Spleen (tissue), 11 donors: Measurements from ENCODE around the gene DTWD2. TPM values are rescaled to one million over a fixed set of nuclear protein-coding genes. Genes with fewer than 3 reads are reported as not detected.

Experiments
- DNase-seq: peaks from one replicate; pipeline ENCODE4 v3.0.0-alpha.2; 2020
- H3K27ac ChIP-seq, 8 donors: fragments of 200-600 bp; sonication (generic) in 7 of 8; 1 replicate in 4 of 8; 2 replicates in 4 of 8; pipeline versions ENCODE4 v1.5.0 to v1.8.0; 2016 to 2021; ENCODE audit warnings: inconsistent platforms in 4 of 8, mild to moderate bottlenecking in 4 of 8, moderate library complexity in 1 of 8
- H3K27me3 ChIP-seq, 7 donors: fragments of 200-600 bp; sonication (generic) in 6 of 7; replicated peaks in 1 of 7; 1 replicate in 4 of 7; 2 replicates in 3 of 7; pipeline versions ENCODE4 v1.5.0 to v1.8.0; 2016 to 2021; ENCODE audit warnings: inconsistent platforms in 3 of 7, mild to moderate bottlenecking in 1 of 7
- H3K36me3 ChIP-seq, 6 donors: fragments of 200-600 bp; sonication (generic) in 5 of 6; 1 replicate in 4 of 6; 2 replicates in 2 of 6; pipeline versions ENCODE4 v1.5.0 to v1.8.0; 2016 to 2021; ENCODE audit warnings: inconsistent platforms in 2 of 6
- H3K4me1 ChIP-seq, 6 donors: fragments of 200-600 bp; sonication (generic) in 5 of 6; 1 replicate in 3 of 6; 2 replicates in 3 of 6; pipeline versions ENCODE4 v1.5.0 to v1.8.0; 2016 to 2021; ENCODE audit warnings: inconsistent platforms in 3 of 6
- H3K4me3 ChIP-seq, 8 donors: fragments of 200-600 bp; sonication (generic) in 7 of 8; 1 replicate in 4 of 8; 2 replicates in 4 of 8; pipeline versions ENCODE4 v1.5.0 to v1.8.0; 2016 to 2021; ENCODE audit warnings: inconsistent platforms in 4 of 8, mild to moderate bottlenecking in 4 of 8, moderate library complexity in 2 of 8
- H3K9me3 ChIP-seq, 8 donors: fragments of 200-600 bp; sonication (generic) in 7 of 8; 1 replicate in 4 of 8; 2 replicates in 4 of 8; pipeline versions ENCODE4 v1.5.0 to v1.8.0; 2016 to 2021; ENCODE audit warnings: inconsistent platforms in 4 of 8
- CTCF ChIP-seq, 11 experiments: fragments of 200-600 bp in 7 of 11; fragments of 450-650 bp in 4 of 11; sonication (generic) in 4 of 11; IDR thresholded peaks in 8 of 11; conservative IDR thresholded peaks in 3 of 11; 1 replicate in 7 of 11; 2 replicates in 4 of 11; pipeline versions ENCODE4 v1.4.0 to v1.8.0; 2016 to 2021; ENCODE audit warnings: antibody characterized with exemption in 11 of 11, inconsistent platforms in 4 of 11, mild to moderate bottlenecking in 1 of 11
- POLR2A ChIP-seq, 3 donors: fragments of 450-650 bp; IDR thresholded peaks; one replicate each; pipeline ENCODE4 v1.5.1; 2017; ENCODE audit warnings: antibody characterized with exemption in 3 of 3, mild to moderate bottlenecking in 1 of 3
- POLR2AphosphoS5 ChIP-seq, 3 donors: sonication (generic); formaldehyde crosslinking; IDR thresholded peaks; one replicate each; pipeline ENCODE4 v1.5.1; 2017; ENCODE audit warnings: antibody characterized with exemption in 3 of 3
- WGBS, 5 donors: extraction: QIAGEN DNeasy Blood & Tissue Kit in 3 of 5; methylation state at CpG; one replicate each; pipeline versions ENCODE4 v1.1.5 to v1.1.7; 2013 to 2018; 5-methylcytosine and 5-hydroxymethylcytosine counted together
- intact Hi-C: fragments of 100-400 bp; cut with DNase I; formaldehyde crosslinking; loops from one replicate; pipeline ENCODE4 v1.15.0; 2023; ENCODE audit warnings: low total_unique reads
- polyA plus RNA-seq, 3 donors: library from polyadenylated mRNA; stranded (reverse); fragments of 200-250 nt; gene quantifications; one replicate each; pipeline ENCODE4 v1.2.1, GENCODE V29; 2013
- total RNA-seq, 7 donors: library from RNA; depleted of rRNA in 3 of 7; stranded (reverse); fragments of >200 nt in 3 of 7; fragmentation: NEBNext Ultra II Directional in 4 of 7; extraction: Animal tissue kit (Norgen Biotek cat#: 25700) in 4 of 7; gene quantifications; one replicate each; pipeline versions ENCODE4 v1.1.0 to v1.2.1, GENCODE V29; 2016 to 2021
- donor health status: healthy with polysubstance abuse.
- donor health status: DM: no; HTN: no; CAD: no; lungs with moderate emphysema.
- donor health status: DM: no; HTN: no; CAD: no.
- donor health status: Bipolar disorder and iron deficiency.
- donor health status: healthy.
- donor health status: DM: no; HTN: no; CAD: no.
- donor health status: DM: yes; HTN: yes; CAD: no.

The DTWD2 gene
- total and polyA plus RNA-seq, 10 donors: 1.2 to 25.5 (median 8.6) TPM

GRCh38 chr5:119019949-119020348, 31.6 kb upstream of the DTWD2 start:
- Histone ChIP-seq H3K9me3 (peaks cover 0 to 6% (median 2%) of the 10 kb centered on the region in 8 donors), H3K27me3 (no peaks in the 10 kb centered on the region), H3K4me1 (peaks cover 0 to 84% (median 39%) of the 10 kb centered on the region in 6 donors), H3K4me3 (no peak overlapping the region), H3K27ac (peak overlapping the region; percentile 10 to 79 (median 50)), H3K36me3 (no peaks in the 10 kb centered on the region)
- TF ChIP-seq POLR2A (IDR thresholded peaks at IDR 0.05) (no peak), CTCF (IDR thresholded peaks at IDR 0.05 in 8 of 11, conservative IDR thresholded peaks at IDR 0.05 in 3 of 11) (no peak), POLR2AphosphoS5 (IDR thresholded peaks at IDR 0.05) (no peak)
- no peak for DNase-seq
- intact Hi-C loops: no loop called here
- WGBS, 5 donors: 68 to 78% (median 73%) methylated on average over 7 of the region's 7 CpGs

GRCh38 chr5:119019501-119019900, 31.2 kb upstream of the DTWD2 start:
- Histone ChIP-seq H3K27ac (peak overlapping the region; percentile 10 to 79 (median 50)), H3K4me1 (peaks cover 0 to 84% (median 39%) of the 10 kb centered on the region in 6 donors), H3K9me3 (peaks cover 0 to 2% (median 0%) of the 10 kb centered on the region in 8 donors), H3K36me3 (no peaks in the 10 kb centered on the region), H3K4me3 (peak overlapping the region in 1 of 8 donors; percentile 28), H3K27me3 (no peaks in the 10 kb centered on the region)
- WGBS, 5 donors: 50 to 65% (median 59%) methylated on average over 1 of the region's 1 CpG
- no peak for DNase-seq
- no peak for TF ChIP-seq POLR2A (IDR thresholded peaks at IDR 0.05)
- TF ChIP-seq POLR2AphosphoS5 (IDR thresholded peaks at IDR 0.05): no peak
- TF ChIP-seq CTCF (IDR thresholded peaks at IDR 0.05 in 8 of 11, conservative IDR thresholded peaks at IDR 0.05 in 3 of 11): no peak
- intact Hi-C loops: no loop called here

- no peak overlapping the region for H3K4me3 ChIP-seq
- intact Hi-C loops: no loop called here
- no peaks in the 10 kb centered on the region for H3K27me3 ChIP-seq
- no peaks in the 10 kb centered on the region for H3K36me3 ChIP-seq
- H3K4me1 ChIP-seq: peaks cover 0 to 74% (median 37%) of the 10 kb centered on the region in 6 donors
- H3K9me3 ChIP-seq: no peaks in the 10 kb centered on the region
- peak overlapping the region in 2 of 8 donors; percentile 1 to 22 for H3K27ac ChIP-seq
- 54 to 74% (median 70%) methylated on average over 2 of the region's 2 CpGs for WGBS, 5 donors
- TF ChIP-seq CTCF (IDR thresholded peaks at IDR 0.05 in 8 of 11, conservative IDR thresholded peaks at IDR 0.05 in 3 of 11): no peak
- no peak for TF ChIP-seq POLR2AphosphoS5 (IDR thresholded peaks at IDR 0.05)
- no peak for TF ChIP-seq POLR2A (IDR thresholded peaks at IDR 0.05)
- no peak for DNase-seq
Observed at GRCh38 chr5:119017994-119018393, 29.6 kb upstream of the DTWD2 start.

- Histone ChIP-seq H3K36me3 (no peaks in the 10 kb centered on the region), H3K4me3 (no peak overlapping the region), H3K9me3 (no peaks in the 10 kb centered on the region), H3K27me3 (no peaks in the 10 kb centered on the region), H3K27ac (peak overlapping the region in 6 of 8 donors; percentile 18 to 66 (median 61)), H3K4me1 (peaks cover 0 to 56% (median 25%) of the 10 kb centered on the region in 6 donors)
- 52 to 81% (median 65%) methylated on average over 7 of the region's 7 CpGs for WGBS, 5 donors
- intact Hi-C loops: no loop called here
- no peak for TF ChIP-seq POLR2AphosphoS5 (IDR thresholded peaks at IDR 0.05)
- no peak for TF ChIP-seq CTCF (IDR thresholded peaks at IDR 0.05 in 8 of 11, conservative IDR thresholded peaks at IDR 0.05 in 3 of 11)
- TF ChIP-seq POLR2A (IDR thresholded peaks at IDR 0.05): no peak
- DNase-seq: peak; percentile 57
Observed at GRCh38 chr5:119016125-119016774, 27.9 kb upstream of the DTWD2 start.
